Measurements from ENCODE around the gene CALHM4. TPM values are rescaled to one million over a fixed set of nuclear protein-coding genes. Genes with fewer than 3 reads are reported as not detected.

The CALHM4 gene, protein sequence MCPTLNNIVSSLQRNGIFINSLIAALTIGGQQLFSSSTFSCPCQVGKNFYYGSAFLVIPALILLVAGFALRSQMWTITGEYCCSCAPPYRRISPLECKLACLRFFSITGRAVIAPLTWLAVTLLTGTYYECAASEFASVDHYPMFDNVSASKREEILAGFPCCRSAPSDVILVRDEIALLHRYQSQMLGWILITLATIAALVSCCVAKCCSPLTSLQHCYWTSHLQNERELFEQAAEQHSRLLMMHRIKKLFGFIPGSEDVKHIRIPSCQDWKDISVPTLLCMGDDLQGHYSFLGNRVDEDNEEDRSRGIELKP
- not detected in 2 replicates for total RNA-seq (2014; rRNA removed; shearing (Covaris generic))

- no peak for DNase-seq (ENCODE audit: low read depth)
Measured at GRCh38 chr6:116553451-116553850, at the start of gene CALHM4. Gene CALHM4 (plus strand): TSS chr6:116553751. CDS start chr6:116553794, 43 bp downstream.

DNA sequence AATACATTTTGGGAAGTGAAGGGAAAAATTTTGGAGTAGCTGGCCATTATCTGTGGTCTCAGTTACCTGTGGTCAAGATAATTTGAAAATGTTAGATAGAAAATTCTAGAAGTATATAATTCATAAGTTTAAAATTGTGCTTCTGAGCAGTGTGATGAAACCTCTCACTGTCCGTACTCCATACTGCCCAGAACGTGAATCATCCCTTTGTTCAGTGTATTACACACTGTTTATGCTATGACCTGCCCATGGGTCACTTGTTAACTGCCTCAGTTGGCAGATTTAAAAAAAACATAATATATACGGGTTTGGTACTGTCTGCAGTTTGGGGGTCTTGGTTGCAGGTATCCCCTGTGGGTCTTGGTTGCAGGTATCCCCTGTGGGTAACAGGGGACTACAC is 46.2 kb upstream of the CALHM4 start:
- DNase-seq (ENCODE audit: low read depth): peak; percentile 29

- no peak for DNase-seq (ENCODE audit: low read depth)
Measured at GRCh38 chr6:116508527-116508926, 45.0 kb upstream of the CALHM4 start.

DNA sequence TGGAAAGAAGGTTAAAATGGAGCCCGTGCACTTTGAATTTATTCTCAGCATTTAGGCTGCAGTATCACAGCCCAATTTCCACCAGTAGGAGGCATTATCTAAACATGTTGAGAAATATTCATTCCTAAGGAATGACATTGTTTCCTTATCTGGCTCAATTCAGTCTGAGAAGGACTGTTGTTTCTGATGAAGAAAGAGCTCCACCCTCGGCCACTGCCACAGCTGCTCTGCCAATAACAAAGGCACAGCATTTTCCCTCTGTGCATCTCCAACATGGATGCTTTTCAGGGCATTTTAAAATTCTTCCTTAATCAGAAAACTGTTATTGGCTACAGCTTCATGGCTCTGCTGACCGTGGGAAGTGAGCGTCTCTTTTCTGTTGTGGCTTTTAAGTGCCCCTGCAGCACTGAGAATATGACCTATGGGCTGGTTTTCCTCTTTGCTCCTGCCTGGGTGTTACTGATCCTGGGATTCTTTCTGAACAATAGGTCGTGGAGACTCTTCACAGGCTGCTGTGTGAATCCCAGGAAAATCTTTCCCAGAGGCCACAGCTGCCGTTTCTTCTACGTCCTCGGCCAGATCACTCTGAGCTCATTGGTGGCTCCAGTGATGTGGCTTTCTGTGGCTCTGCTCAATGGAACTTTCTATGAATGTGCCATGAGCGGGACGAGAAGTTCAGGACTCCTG is 42.0 kb upstream of the CALHM4 start, which contains the start of gene CALHM5:
CALHM5 (plus strand) TSS at position 216 of the 687 bp plus-strand sequence; CDS start at position 274, 58 bp downstream.
- DNase-seq (ENCODE audit: low read depth): peak; percentile 89

- DNase-seq (ENCODE audit: low read depth): peak; percentile 37
Measured at GRCh38 chr6:116512111-116512559, 41.4 kb upstream of the CALHM4 start.

DNA sequence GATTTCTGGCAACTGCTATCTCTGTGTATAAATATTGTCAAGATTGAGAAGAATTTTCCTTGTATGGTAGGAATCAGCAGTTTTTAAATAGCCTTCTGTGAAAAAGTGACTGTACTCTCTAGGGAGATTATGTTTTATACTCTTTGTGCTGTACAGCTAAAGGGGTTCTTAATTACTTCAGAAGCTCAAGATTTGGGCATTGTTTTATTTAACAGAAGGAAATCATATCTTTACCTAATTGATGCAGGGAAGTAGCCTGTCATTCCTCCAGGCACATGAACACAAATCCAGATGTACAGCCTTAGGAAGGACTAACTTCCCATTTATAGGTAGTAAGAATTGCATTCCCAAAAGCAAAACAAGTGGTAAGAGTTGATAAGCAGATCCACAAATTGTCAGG is 40.8 kb upstream of the CALHM4 start:
- DNase-seq (ENCODE audit: low read depth): no peak

DNA sequence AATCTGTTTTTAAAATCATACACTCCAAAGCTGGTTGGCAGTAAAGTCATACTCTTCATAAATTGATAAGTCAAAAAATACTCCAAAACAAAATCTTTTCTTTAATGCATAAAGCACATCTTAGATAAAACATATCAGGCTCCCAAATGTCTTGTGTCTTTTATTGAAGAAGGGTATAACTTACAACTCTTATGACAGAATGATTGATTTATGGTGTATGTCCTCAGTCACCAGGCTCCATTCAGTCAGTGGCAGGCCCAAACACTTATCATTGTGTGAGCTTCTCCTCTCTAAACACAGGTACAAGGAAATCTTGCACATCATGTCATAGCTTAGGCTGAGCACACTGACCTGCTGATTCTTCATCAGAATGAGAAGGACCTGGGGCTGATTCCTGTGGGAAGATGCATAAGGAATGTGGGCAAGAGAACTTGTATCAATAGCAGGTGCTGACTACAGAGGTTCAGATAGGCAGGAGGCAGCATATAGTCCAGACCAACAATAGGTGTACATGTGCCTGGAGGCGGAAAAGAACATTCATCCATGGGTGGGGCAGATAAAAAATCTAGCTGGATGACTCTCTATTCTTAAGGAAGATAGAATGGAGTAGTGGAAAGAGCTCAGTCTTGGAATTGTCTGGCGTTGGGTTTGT is 40.2 kb upstream of the CALHM4 start:
- no peak for DNase-seq (ENCODE audit: low read depth)

DNA sequence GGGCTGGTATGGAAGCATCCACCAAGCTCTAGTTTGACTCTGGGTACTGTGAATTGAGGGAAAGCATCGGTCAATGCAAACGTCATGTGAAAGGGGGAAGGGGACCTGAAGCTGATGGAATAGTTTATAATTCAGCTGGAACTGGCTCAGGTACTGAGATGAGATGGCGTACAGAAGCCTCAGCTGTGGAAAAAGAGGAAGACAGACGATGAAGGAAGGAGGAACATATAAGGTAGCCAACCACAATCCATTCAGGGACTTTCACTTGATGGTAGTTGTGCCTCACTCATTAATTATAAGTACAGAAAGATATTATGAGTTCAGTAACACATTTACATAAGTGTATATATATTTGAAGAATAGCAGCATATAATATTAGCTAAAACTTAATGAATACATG is 39.4 kb upstream of the CALHM4 start:
- no peak for DNase-seq (ENCODE audit: low read depth)

GRCh38 chr6:116515141-116515540 is 38.4 kb upstream of the CALHM4 start:
- no peak for DNase-seq (ENCODE audit: low read depth)

DNA sequence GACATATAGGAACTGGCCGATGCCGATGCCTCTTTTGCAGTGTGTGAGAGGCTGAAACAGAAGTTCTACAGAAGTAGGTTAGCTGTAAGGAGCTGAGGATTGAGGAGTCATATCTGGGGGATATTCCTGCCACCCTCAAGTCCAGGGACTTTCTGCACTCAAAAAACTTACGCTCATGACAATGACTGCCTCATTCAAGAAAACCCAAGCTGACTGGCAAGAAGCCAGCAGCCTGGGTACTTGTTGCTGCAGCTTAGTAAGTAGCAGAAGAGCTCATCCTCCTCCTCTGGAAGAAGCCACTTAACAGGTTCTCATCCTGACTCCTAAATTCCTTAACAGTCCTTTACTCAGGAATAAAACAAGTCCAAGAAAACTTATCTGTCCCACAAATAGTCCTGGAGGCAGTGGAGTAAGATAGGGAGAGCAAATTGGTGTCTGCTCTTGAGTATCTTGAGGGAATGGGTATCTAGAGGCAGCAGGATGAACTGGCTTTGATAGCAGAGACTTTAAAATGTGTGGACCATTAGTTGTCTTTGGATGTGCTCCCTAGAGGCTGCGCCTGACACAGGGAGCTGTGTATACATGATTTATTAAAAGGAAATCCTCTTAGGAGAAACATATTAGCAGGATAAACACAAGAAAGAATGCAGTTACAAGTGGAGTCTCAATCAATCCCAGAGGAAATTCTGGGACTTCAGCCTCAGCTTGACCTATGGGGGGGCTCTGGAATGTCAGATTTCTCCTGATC is 34.8 kb upstream of the CALHM4 start:
- DNase-seq (ENCODE audit: low read depth): no peak

GRCh38 chr6:116522896-116523295 is 30.7 kb upstream of the CALHM4 start:
- no peak for DNase-seq (ENCODE audit: low read depth)

GRCh38 chr6:116524236-116524635 is 29.3 kb upstream of the CALHM4 start:
- DNase-seq (ENCODE audit: low read depth): no peak

DNA sequence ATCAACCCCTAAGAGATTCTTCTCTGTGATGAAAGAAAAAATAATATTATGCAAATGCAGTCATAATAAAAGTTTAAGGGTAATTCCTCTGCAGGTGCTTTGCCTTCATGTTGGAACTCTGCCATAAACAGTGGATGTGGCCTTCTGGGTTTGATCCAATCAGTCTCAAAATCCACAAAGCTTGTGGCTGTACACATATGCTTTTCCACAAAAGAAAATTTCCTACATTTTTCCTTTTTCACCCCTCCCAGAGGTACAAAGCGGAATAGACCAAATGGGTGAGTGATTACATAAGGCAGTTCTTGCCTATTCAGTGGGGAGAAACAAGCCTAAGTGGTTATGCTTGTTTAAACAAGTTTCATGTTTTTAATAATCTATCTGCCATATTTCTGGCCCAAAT is 25.4 kb upstream of the CALHM4 start:
- DNase-seq (ENCODE audit: low read depth): no peak

DNA sequence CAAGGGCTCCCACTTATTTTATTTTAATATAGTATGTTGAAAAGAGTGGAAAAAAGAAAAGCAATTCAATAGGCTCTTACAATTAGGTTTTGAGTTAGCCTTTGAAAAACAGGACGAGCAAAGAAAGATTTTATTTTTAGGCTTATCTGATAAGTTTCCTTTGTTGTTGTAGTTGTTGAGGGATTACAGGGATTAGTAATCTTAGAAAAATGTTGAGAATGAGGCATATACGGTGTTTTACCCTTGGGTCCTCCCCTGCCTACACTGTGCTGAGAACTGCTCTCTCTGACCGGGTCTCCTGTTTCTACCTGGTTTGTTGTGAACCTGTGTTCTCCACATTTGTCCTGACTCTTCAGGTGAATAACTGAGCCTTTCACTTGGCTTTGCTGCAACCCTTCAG is 24.8 kb upstream of the CALHM4 start:
- peak; percentile 40 for DNase-seq (ENCODE audit: low read depth)

- no peak for DNase-seq (ENCODE audit: low read depth)
Measured at GRCh38 chr6:116529466-116530290, 23.9 kb upstream of the CALHM4 start.

GRCh38 chr6:116530436-116530835 is 23.1 kb upstream of the CALHM4 start:
- DNase-seq (ENCODE audit: low read depth): no peak

DNA sequence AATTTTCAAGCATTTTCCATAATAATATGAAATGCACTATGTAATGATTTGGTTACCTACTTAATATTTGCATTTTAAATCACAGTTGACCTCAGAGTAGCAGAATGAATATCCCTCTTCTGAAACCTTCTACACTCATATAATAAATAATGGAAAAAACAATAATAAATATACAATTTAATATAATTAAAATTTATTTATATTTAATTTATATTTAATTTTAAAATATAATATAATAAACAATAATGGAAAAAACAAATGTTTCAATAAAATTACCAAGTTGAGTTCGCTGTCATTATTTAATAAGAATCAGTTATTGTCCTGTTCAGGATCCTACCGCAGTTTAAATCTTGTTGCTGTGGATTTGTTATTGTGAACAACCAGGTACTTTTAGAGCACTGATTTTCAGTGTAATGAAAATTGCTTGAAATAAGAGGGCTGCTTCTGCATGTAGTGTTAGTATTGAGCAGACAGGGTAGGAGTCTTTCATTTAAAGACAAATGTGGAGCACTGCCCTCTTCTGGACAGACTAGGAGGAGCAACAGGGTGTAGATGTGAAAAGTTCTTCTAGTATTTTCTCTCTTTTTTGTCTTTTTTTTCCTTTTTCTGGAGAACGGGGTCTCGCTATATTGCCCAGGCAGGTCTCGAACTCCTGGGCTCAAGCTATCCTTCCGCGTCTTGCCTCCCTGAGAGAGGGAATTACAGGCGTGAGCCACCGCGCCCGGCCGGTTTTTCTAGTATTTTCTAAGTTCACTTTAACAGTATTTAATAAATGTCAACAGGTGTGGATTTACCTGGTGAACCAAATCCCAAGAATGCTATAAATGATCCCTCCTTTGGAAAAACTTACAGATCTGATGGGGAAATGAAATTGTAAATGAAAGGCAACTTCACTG is 21.6 kb upstream of the CALHM4 start:
- DNase-seq (ENCODE audit: low read depth): peak; percentile 68

DNA sequence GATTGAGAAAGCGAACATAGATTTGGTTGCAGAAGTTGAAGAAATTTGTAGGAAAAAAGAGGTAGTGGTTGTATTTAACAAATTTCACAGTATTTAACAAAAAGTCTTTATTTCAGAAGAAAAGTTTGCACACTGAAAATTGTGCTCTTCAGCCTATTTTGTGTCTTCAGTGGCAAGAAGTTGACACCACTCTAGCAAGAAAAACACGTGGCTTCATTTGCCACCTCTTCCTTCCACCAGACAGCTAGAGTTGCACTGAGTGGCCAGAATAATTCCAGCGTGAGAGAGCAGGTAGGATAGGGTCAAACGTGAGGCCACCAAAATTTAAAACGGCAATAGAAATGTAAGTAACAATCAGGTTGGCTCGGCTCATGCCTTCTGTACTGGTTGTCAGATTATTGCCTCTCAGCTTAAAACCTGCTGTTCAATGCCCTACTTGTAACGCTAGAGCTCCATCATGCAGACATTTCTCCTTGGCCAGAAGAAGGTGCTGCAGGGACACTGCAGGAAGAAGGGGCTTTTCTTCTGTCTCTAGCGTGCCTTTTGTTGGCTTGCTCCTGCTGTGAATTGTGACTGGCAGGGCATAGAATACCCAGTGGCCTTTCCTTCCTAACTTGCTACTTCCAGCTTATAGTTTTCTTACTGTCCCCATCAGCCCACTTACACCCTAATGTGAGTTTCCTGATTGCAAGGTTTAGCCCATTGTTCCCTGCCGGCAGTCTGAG is 20.2 kb upstream of the CALHM4 start:
- no peak for DNase-seq (ENCODE audit: low read depth)

DNA sequence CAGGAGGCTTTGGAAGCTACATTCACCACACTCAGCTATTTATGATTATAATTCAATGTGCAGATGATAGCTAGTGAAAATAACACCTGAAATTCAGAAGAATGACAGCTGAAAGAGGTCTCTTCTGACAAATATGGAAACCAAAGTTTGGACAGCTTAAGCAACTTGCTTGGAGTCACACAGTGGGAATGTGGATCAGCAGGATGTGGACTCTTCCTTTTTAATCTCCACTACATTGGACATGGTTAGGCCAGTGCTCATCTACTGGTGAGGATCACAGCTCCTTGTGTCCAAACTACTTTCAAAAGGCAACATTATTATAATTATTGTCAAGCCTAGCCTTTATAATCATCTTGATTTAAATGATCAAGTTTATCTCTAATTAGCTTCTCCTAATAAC is 18.4 kb upstream of the CALHM4 start:
- DNase-seq (ENCODE audit: low read depth): no peak

All from RPMI7951 (cell line).